Esophagus muscularis mucosa (tissue), 4 donors: Measurements from ENCODE around the gene ZCCHC10. TPM values are rescaled to one million over a fixed set of nuclear protein-coding genes. Genes with fewer than 3 reads are reported as not detected.
A peak's percentile ranks its signal among the peaks of the same experiment; 100 is the strongest.

Experiments
- DNase-seq: peaks from one replicate; pipeline ENCODE4 v3.0.0-alpha.2; 2017; ENCODE audit errors: extremely low spot score
- H3K27ac ChIP-seq, 4 donors: fragments of 200-600 bp; sonication (generic); replicated peaks in 1 of 4; 1 replicate in 3 of 4; 2 replicates in 1 of 4; pipeline ENCODE4 v1.5.1; 2016 to 2019; ENCODE audit warnings: mild to moderate bottlenecking in 1 of 4
- H3K27me3 ChIP-seq, 4 donors: fragments of 200-600 bp; sonication (generic); one replicate each; pipeline versions ENCODE4 v1.5.1 to v1.6.0; 2016 to 2019
- H3K36me3 ChIP-seq, 4 donors: fragments of 200-600 bp; sonication (generic); one replicate each; pipeline ENCODE4 v1.5.1; 2016 to 2019
- H3K4me1 ChIP-seq, 4 donors: fragments of 200-600 bp; sonication (generic); one replicate each; pipeline ENCODE4 v1.5.1; 2016 to 2019
- H3K4me3 ChIP-seq, 4 donors: fragments of 200-600 bp; sonication (generic); 1 replicate in 2 of 4; 2 replicates in 2 of 4; pipeline ENCODE4 v1.5.1; 2016 to 2019; ENCODE audit warnings: mild to moderate bottlenecking in 4 of 4, moderate library complexity in 1 of 4
- H3K9me3 ChIP-seq, 4 donors: fragments of 200-600 bp; sonication (generic); 1 replicate in 3 of 4; 2 replicates in 1 of 4; pipeline ENCODE4 v1.5.1; 2016 to 2019
- CTCF ChIP-seq, 3 experiments: fragments of 200-600 bp in 2 of 3; fragments of 450-650 bp in 1 of 3; sonication (generic) in 2 of 3; IDR thresholded peaks; one replicate each; pipeline ENCODE4 v1.5.1; 2017 to 2019; ENCODE audit warnings: antibody characterized with exemption in 3 of 3, mild to moderate bottlenecking in 2 of 3, moderate library complexity in 1 of 3
- EP300 ChIP-seq: sonication (generic); formaldehyde crosslinking; IDR thresholded peaks from one replicate; pipeline ENCODE4 v1.6.1; 2017; ENCODE audit warnings: antibody characterized with exemption
- POLR2A ChIP-seq: fragments of 450-650 bp; IDR thresholded peaks from one replicate; pipeline ENCODE4 v1.6.1; 2017; ENCODE audit warnings: antibody characterized with exemption, moderate library complexity, mild to moderate bottlenecking, low read depth
- POLR2AphosphoS5 ChIP-seq, 2 donors: sonication (generic); formaldehyde crosslinking; IDR thresholded peaks; one replicate each; pipeline ENCODE4 v1.6.1; 2017; ENCODE audit warnings: antibody characterized with exemption in 2 of 2
- WGBS: methylation state at CpG from one replicate; pipeline ENCODE4 v1.1.5; 2018; 5-methylcytosine and 5-hydroxymethylcytosine counted together
- intact Hi-C: fragments of 100-400 bp; cut with DNase I; formaldehyde crosslinking; loops from one replicate; pipeline ENCODE4 v1.15.1; 2023
- total RNA-seq, 4 donors: library from RNA; depleted of rRNA; stranded (reverse); fragments of >200 nt; gene quantifications; one replicate each; pipeline versions ENCODE4 v1.1.0 to v1.2.1, GENCODE V29; 2016

Gene ZCCHC10
- total RNA-seq, 4 donors from 2014 or later: 8.6 to 40.8 (median 13.1) TPM

GRCh38 chr5:133056891-133057290 lies 30.5 kb upstream of the ZCCHC10 start:
- no peak for DNase-seq
- TF ChIP-seq CTCF (IDR thresholded peaks at IDR 0.05): no peak
- TF ChIP-seq POLR2AphosphoS5 (IDR thresholded peaks at IDR 0.05): no peak
- no peak for TF ChIP-seq EP300
- TF ChIP-seq POLR2A: no peak
- peaks cover 18 to 58% (median 41%) of the 10 kb centered on the region in 4 donors for H3K4me1 ChIP-seq
- H3K27me3 ChIP-seq: no peaks in the 10 kb centered on the region
- no peak overlapping the region for H3K4me3 ChIP-seq
- no peaks in the 10 kb centered on the region for H3K9me3 ChIP-seq
- no peak overlapping the region for H3K27ac ChIP-seq
- 95% methylated on average over 1 of the region's 1 CpG for WGBS
- no peaks in the 10 kb centered on the region for H3K36me3 ChIP-seq
- intact Hi-C loops: no loop called here

GRCh38 chr5:133054697-133055471 lies 28.5 kb upstream of the ZCCHC10 start:
- intact Hi-C loops: loop anchor here (5.0 kb wide), 1 partner anchor 93 kb away; the partner anchor contains the start of gene AFF4
- Histone ChIP-seq H3K27me3 (no peaks in the 10 kb centered on the region), H3K4me1 (peaks cover 29 to 69% (median 55%) of the 10 kb centered on the region in 4 donors), H3K36me3 (no peaks in the 10 kb centered on the region), H3K4me3 (no peak overlapping the region), H3K27ac (no peak overlapping the region), H3K9me3 (no peaks in the 10 kb centered on the region)
- WGBS: 93% methylated on average over 7 of the region's 7 CpGs
- DNase-seq: no peak
- TF ChIP-seq CTCF (IDR thresholded peaks at IDR 0.05): no peak
- TF ChIP-seq EP300: no peak
- no peak for TF ChIP-seq POLR2A
- no peak for TF ChIP-seq POLR2AphosphoS5 (IDR thresholded peaks at IDR 0.05)

DNA sequence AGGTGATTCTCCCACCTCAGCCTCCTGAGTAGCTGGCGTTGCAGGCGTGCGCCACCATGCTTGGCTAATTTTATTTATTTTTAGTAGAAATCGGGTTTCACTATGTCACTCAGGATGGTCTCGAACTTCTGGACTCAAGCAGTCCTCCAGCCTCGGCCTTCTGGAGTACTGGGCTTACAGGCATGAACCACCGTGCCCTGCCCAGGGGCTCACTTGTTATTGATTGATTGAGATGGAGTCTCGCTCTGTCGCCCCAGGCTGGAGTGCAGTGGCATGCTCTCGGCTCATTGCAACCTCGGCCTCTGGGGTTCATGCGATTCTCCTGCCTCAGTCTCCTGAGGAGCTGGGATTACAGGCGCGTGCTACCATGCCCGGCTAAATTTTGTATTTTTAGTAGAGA lies 27.1 kb upstream of the ZCCHC10 start:
- Histone ChIP-seq H3K4me3 (peak overlapping the region; percentile 68 to 99 (median 87)), H3K4me1 (peaks cover 34 to 78% (median 64%) of the 10 kb centered on the region in 4 donors), H3K36me3 (no peaks in the 10 kb centered on the region), H3K27ac (peak overlapping the region in 1 of 4 donors; percentile 99), H3K9me3 (no peaks in the 10 kb centered on the region), H3K27me3 (no peaks in the 10 kb centered on the region)
- intact Hi-C loops: loop anchor here (5.0 kb wide), 1 partner anchor 91 kb away; the partner anchor contains the start of gene AFF4
- 93% methylated on average over 11 of the region's 15 CpGs for WGBS
- no peak for TF ChIP-seq POLR2A
- TF ChIP-seq CTCF (IDR thresholded peaks at IDR 0.05): no peak
- TF ChIP-seq POLR2AphosphoS5 (IDR thresholded peaks at IDR 0.05): no peak
- TF ChIP-seq EP300: no peak
- DNase-seq: no peak

GRCh38 chr5:133052317-133053175 lies 26.2 kb upstream of the ZCCHC10 start:
- H3K4me3 ChIP-seq: peak overlapping the region; percentile 68 to 99 (median 87)
- H3K27ac ChIP-seq: peak overlapping the region; percentile 95 to 99 (median 98)
- no peak for DNase-seq
- intact Hi-C loops: loop anchor here (5.0 kb wide), 1 partner anchor 90 kb away; the partner anchor contains the start of gene AFF4
- no peaks in the 10 kb centered on the region for H3K27me3 ChIP-seq
- H3K9me3 ChIP-seq: no peaks in the 10 kb centered on the region
- peak in 1 of 2 donors; percentile 77 for TF ChIP-seq POLR2AphosphoS5 (IDR thresholded peaks at IDR 0.05)
- TF ChIP-seq EP300: no peak
- peaks cover 36 to 78% (median 62%) of the 10 kb centered on the region in 4 donors for H3K4me1 ChIP-seq
- 2% methylated on average over 24 of the region's 59 CpGs for WGBS
- no peaks in the 10 kb centered on the region for H3K36me3 ChIP-seq
